Measurements from ENCODE around the gene SPNS3.

SPNS3 gene

DNA sequence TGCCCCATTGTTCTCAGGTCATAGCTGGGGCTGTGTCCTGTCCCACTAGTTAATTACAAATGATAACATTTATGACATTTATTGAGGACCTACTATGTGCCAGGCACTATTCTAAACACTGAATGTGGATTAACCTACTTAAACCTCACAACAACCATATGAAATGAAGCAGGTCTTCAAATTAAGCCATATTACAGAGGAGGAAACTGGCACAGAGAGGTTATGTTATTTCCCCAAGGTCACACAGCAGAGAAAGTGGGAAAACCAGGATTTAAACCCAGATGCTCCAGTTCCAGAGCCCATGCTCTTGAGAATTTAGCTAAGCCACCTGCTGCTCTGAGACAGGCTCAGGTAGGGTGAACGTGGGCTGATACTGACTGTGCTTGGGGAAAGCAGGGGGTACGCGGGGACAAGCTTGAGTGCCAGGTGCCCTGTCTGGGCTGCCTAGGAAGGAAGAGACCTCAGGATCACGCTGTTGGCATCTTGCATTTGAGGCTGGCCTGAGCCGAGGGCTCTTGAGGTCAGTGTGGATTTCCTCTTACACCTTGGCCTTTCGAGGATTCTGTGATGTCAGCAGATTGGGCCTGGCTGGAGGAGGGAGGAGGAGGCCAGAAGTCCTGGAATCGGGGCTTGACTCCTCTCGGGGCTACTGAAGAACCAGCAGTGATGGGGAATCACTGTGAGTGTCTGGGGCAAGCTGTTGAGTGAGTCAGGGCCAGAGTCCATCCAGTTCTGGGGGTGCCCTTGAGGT is 73.8 kb downstream of the SPNS3 start:
- TF ChIP-seq CTCF (conservative IDR thresholded peaks at IDR 0.05; ENCODE audit: low read depth), result no peak
- CTCF ChIA-PET, result no interaction called here
- POLR2A ChIA-PET (ENCODE audit: low non-redundant PET), result no interaction called here

GRCh38 chr17:4508207-4508606 is 74.5 kb downstream of the SPNS3 start:
- no peak for DNase-seq (ENCODE audit: low spot score)
- CTCF ChIA-PET, result interaction anchor here (0.6 kb wide), 1 partner anchor 10 kb away, joined by 3 read pairs; no protein-coding TSS in a partner anchor
- no peak overlapping the region for H3K27ac ChIP-seq
- POLR2A ChIA-PET (ENCODE audit: low non-redundant PET), result no interaction called here
- TF ChIP-seq CTCF (conservative IDR thresholded peaks at IDR 0.05; ENCODE audit: low read depth), result no peak

More for the DNA sequence above, 73.8 kb downstream of the SPNS3 start:
- H3K27ac ChIP-seq, result no peak overlapping the region
- DNase-seq (ENCODE audit: low spot score), result no peak

DNA sequence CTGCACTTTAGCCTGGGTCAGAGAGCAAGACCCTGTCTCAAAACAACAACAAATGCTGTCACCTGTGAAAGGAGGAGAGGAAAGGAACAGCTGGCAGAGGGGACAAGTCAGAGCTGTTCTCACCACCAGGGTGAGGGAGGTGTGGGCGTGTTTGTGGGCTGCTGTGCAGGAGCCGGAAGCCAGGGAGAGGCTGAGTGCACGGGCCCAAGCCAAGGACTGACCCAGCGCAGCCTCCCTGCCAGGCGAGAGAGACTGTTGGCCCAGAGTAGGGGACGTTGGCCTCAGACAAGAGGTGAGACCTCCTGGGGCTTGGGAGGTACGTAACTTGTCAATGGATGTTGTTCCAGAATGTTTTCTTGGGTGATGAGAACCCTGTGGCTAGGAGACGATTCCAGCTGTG is 75.7 kb downstream of the SPNS3 start:
- no peak for TF ChIP-seq CTCF (conservative IDR thresholded peaks at IDR 0.05; ENCODE audit: low read depth)
- POLR2A ChIA-PET (ENCODE audit: low non-redundant PET), result interaction anchor here (0.6 kb wide), 1 partner anchor 365 kb away, joined by 4 read pairs; no protein-coding TSS in a partner anchor
- no peak overlapping the region for H3K27ac ChIP-seq
- DNase-seq (ENCODE audit: low spot score), result no peak
- CTCF ChIA-PET, result no interaction called here

DNA sequence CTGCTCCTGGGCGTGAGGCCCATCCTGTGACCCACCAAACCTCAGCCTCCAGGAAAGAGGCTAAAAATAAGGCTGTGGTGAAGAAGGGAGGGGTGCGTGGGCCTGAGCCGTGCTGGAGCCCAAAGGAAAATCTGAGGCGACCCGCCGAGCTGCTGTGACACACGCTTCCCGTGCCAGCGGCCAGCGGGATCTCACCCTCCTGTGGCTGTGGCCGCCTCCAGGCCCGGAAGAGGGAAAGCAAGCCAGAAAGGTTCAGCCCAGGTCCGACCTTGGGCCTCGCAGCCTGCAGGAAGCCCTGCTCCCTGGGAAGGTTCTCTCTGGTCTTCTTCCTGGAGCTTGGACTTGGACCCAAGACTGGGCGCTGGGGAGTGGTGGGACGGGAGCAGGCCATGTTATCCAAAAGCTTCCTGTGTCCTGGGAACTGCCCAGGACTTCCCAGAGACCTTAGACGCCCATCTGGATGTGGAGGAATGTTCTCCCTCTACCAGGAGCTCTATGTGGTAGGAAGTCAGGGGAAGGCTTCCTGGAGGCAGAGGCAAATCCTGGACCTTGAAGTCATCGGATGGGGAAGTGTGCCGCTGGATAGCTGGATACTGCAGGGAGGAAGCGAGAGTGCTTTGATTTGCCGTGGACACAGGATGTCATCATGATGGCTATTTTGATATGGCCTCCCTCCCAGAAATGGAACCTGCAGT is 76.3 kb downstream of the SPNS3 start:
- no peak overlapping the region for H3K27ac ChIP-seq
- TF ChIP-seq CTCF (conservative IDR thresholded peaks at IDR 0.05; ENCODE audit: low read depth), result no peak
- CTCF ChIA-PET, result interaction anchor here (1.1 kb wide), 1 partner anchor 90 kb away, joined by 5 read pairs; no protein-coding TSS in a partner anchor
- POLR2A ChIA-PET (ENCODE audit: low non-redundant PET), result interaction anchor here (0.6 kb wide), 1 partner anchor 406 kb away, joined by 3 read pairs; no protein-coding TSS in a partner anchor
- DNase-seq (ENCODE audit: low spot score), result no peak

- CTCF ChIA-PET, result interaction anchor here (0.7 to 1.1 kb wide), 2 partner anchors 90 to 109 kb away, joined by 5 read pairs; no protein-coding TSS in a partner anchor
- no peak overlapping the region for H3K27ac ChIP-seq
- no peak for DNase-seq (ENCODE audit: low spot score)
- no peak for TF ChIP-seq CTCF (conservative IDR thresholded peaks at IDR 0.05; ENCODE audit: low read depth)
- POLR2A ChIA-PET (ENCODE audit: low non-redundant PET), result interaction anchor here (0.6 kb wide), 1 partner anchor 406 kb away, joined by 3 read pairs; no protein-coding TSS in a partner anchor
Measured at GRCh38 chr17:4510618-4510941, 76.8 kb downstream of the SPNS3 start.

DNA sequence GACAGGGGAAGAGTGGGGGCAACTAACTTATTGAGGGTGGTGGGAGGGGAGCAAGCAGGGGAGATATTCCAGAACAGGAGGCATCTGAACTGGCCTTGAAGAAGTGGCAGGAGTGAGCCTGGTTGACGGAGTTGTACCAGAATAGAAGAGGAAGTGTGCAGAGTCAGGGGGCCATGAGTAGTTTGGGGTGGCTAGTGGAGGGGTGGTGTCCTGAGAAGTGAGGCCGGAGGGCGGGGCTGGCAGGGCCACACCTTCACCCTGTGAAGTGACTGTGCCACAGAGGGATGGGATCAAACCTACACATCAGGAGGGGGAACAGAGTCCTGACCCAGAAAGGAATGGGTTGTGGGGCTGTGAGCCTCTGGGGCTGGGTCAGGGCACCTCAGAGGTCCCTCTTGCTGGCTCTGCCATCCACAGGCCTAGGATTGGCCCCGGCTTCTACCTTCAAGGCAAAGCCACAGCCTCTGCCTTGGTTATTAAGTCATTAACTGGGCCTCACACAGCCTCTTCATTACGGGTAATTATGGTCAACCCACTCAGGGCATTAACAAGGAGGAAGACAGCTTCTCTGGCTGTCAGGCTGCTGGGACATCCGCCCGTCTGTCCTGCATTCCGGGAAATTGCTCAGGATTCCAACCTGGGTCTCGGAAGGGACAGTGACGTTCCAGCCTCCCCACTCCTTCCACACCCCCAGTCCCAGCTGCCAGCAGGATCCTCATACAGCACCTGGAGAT is 77.6 kb downstream of the SPNS3 start:
- no peak overlapping the region for H3K27ac ChIP-seq
- TF ChIP-seq CTCF (conservative IDR thresholded peaks at IDR 0.05; ENCODE audit: low read depth), result no peak
- ChIA-PET CTCF (interaction anchor here (0.6 to 0.7 kb wide), 2 partner anchors 108 to 130 kb away, joined by 3 to 5 read pairs; partner anchors contain the start of gene ALOX15), POLR2A (ENCODE audit: low non-redundant PET) (no interaction called here)
- no peak for DNase-seq (ENCODE audit: low spot score)
